ENCODE results near the gene PAF1.

Gene PAF1

GRCh38 chr19:39405261-39405957 lies 14.5 kb upstream of the PAF1 start:
- DNase-seq, result no peak

- peak; percentile 96 to 97 for DNase-seq
Observed at GRCh38 chr19:39403331-39404312, 12.7 kb upstream of the PAF1 start.

- DNase-seq, result peak; percentile 92 to 93
Observed at GRCh38 chr19:39402346-39403300, 11.7 kb upstream of the PAF1 start.

- DNase-seq, result peak; percentile 84 to 87
Observed at GRCh38 chr19:39401549-39402345, 10.8 kb upstream of the PAF1 start.

GRCh38 chr19:39401070-39401548 lies 10.2 kb upstream of the PAF1 start:
- DNase-seq, result no peak

- DNase-seq, result no peak
Observed at GRCh38 chr19:39400061-39400460, 9.2 kb upstream of the PAF1 start.

GRCh38 chr19:39399668-39400050 lies 8.8 kb upstream of the PAF1 start:
- no peak for DNase-seq

- peak; percentile 67 to 74 for DNase-seq
Observed at GRCh38 chr19:39398297-39398864, 7.5 kb upstream of the PAF1 start.

- DNase-seq, result peak; percentile 96
Observed at GRCh38 chr19:39397360-39398296, 6.7 kb upstream of the PAF1 start.

- DNase-seq, result peak in 1 of 2 experiments; percentile 79
Observed at GRCh38 chr19:39390451-39390750, 505 bp downstream of the PAF1 start.

- DNase-seq, result no peak
Observed at GRCh38 chr19:39389631-39390414, 1.1 kb downstream of the PAF1 start.

- no peak for DNase-seq
Observed at GRCh38 chr19:39388657-39389056, 2.2 kb downstream of the PAF1 start.

GRCh38 chr19:39386557-39386956 lies 4.3 kb downstream of the PAF1 start:
- DNase-seq, result no peak

- DNase-seq, result no peak
Observed at GRCh38 chr19:39385629-39386411, 5.1 kb downstream of the PAF1 start.

- DNase-seq, result no peak
Observed at GRCh38 chr19:39384839-39385568, 5.9 kb downstream of the PAF1 start.

GRCh38 chr19:39382991-39383828 lies 7.7 kb downstream of the PAF1 start:
- no peak for DNase-seq
